ENCODE results near the gene PRR20B.
"Not testable (repeated sequence)": the region's sequence is repeated elsewhere in the genome, so short reads cannot be mapped to it uniquely, and the experiment has no call there.

- not testable (repeated sequence) for TF ChIP-seq CTCF, POLR2A (IDR thresholded peaks at IDR 0.05)
These were observed 7.5 kb upstream of the PRR20B start for GRCh38 chr13:57139781-57140180.

Measured in testis (tissue), 2 donors.